ENCODE data around the gene MGAT4C.

- TF ChIP-seq CTCF (IDR thresholded peaks at IDR 0.05), result no peak
- TF ChIP-seq POLR2A (IDR thresholded peaks at IDR 0.05), result no peak
These were observed 118.3 kb downstream of the MGAT4C start for GRCh38 chr12:86137936-86138335.

All from lower leg skin (tissue), 3 donors.